ENCODE measurements around the gene LBHD2.
"Not testable (repeated sequence)": the region's sequence is repeated elsewhere in the genome, so short reads cannot be mapped to it uniquely, and the experiment has no call there.

LBHD2 gene

GRCh38 chr14:103084021-103084919 is at the start of gene LBHD2:
TSS of gene LBHD2 (plus strand) at chr14:103084210. CDS start at chr14:103086013, 1,803 bp downstream.
- DNase-seq = no peak

- no peak for DNase-seq
These were observed 42.5 kb upstream of the LBHD2 start for GRCh38 chr14:103041464-103041863.

- DNase-seq = no peak
These were observed 40.6 kb upstream of the LBHD2 start for GRCh38 chr14:103043257-103044015.

- DNase-seq = no peak
These were observed 38.6 kb upstream of the LBHD2 start for GRCh38 chr14:103045371-103045869.

GRCh38 chr14:103047453-103047852 is 36.6 kb upstream of the LBHD2 start:
- DNase-seq = not testable (repeated sequence)

- DNase-seq = no peak
These were observed 33.1 kb upstream of the LBHD2 start for GRCh38 chr14:103050935-103051334.

GRCh38 chr14:103052407-103052806 is 31.6 kb upstream of the LBHD2 start:
- DNase-seq = no peak

GRCh38 chr14:103055695-103056094 is 28.3 kb upstream of the LBHD2 start:
- DNase-seq = no peak

- no peak for DNase-seq
These were observed 27.5 kb upstream of the LBHD2 start for GRCh38 chr14:103056322-103057027.

GRCh38 chr14:103057028-103057371 is 27.0 kb upstream of the LBHD2 start:
- no peak for DNase-seq

- peak; percentile 73 for DNase-seq
These were observed 26.4 kb upstream of the LBHD2 start, which contains the start of gene CDC42BPB for GRCh38 chr14:103057372-103058163. TSS of gene CDC42BPB (minus strand) at chr14:103057549. CDS start at chr14:103057173, 376 bp downstream.

- no peak for DNase-seq
These were observed 25.6 kb upstream of the LBHD2 start for GRCh38 chr14:103058164-103059055.

- no peak for DNase-seq
These were observed 24.5 kb upstream of the LBHD2 start for GRCh38 chr14:103059556-103059955.

- no peak for DNase-seq
These were observed 22.5 kb upstream of the LBHD2 start for GRCh38 chr14:103061482-103061976.

GRCh38 chr14:103064436-103064835 is 19.6 kb upstream of the LBHD2 start:
- DNase-seq = no peak

- DNase-seq = no peak
These were observed 19.0 kb upstream of the LBHD2 start for GRCh38 chr14:103064978-103065377.

GRCh38 chr14:103065861-103066260 is 18.1 kb upstream of the LBHD2 start:
- no peak for DNase-seq

- DNase-seq = no peak
These were observed 17.6 kb upstream of the LBHD2 start for GRCh38 chr14:103066399-103066798.

GRCh38 chr14:103067231-103067954 is 16.6 kb upstream of the LBHD2 start:
- DNase-seq = no peak
